Esophagus muscularis mucosa (tissue), 3 donors: ENCODE data around the gene MPP2.

ENCODE experiments used
- CTCF ChIP-seq, 3 experiments: fragments of 200-600 bp in 2 of 3; fragments of 450-650 bp in 1 of 3; sonication (generic) in 2 of 3; IDR thresholded peaks; one replicate each; pipeline ENCODE4 v1.5.1; 2017 to 2019; ENCODE audit warnings: antibody characterized with exemption in 3 of 3, mild to moderate bottlenecking in 2 of 3, moderate library complexity in 1 of 3
- POLR2A ChIP-seq: fragments of 450-650 bp; IDR thresholded peaks from one replicate; pipeline ENCODE4 v1.6.1; 2017; ENCODE audit warnings: antibody characterized with exemption, moderate library complexity, mild to moderate bottlenecking, low read depth
- POLR2AphosphoS5 ChIP-seq, 2 donors: sonication (generic); formaldehyde crosslinking; IDR thresholded peaks; one replicate each; pipeline ENCODE4 v1.6.1; 2017; ENCODE audit warnings: antibody characterized with exemption in 2 of 2

- no peak for TF ChIP-seq CTCF (IDR thresholded peaks at IDR 0.05)
- no peak for TF ChIP-seq POLR2A
- TF ChIP-seq POLR2AphosphoS5 (IDR thresholded peaks at IDR 0.05), result no peak
Observed at GRCh38 chr17:43864161-43864984, 43.0 kb downstream of the MPP2 start.
